HepG2 (cell line): Measurements from ENCODE around the gene PRKCZ. TPM values are rescaled to one million over a fixed set of nuclear protein-coding genes. Genes with fewer than 3 reads are reported as not detected.

Source experiments
- ATAD3A ChIP-seq: sonication (generic); formaldehyde crosslinking; IDR thresholded peaks from 2 replicates; pipeline ENCODE4 v1.4.0; 2020; ENCODE audit warnings: missing genetic modification reagents
- DPF2 ChIP-seq: sonication (generic); formaldehyde crosslinking; IDR thresholded peaks from 2 replicates; pipeline ENCODE4 v1.4.0; 2020; ENCODE audit warnings: mild to moderate bottlenecking, low read depth, missing genetic modification reagents, borderline replicate concordance
- FOXP4 ChIP-seq: sonication (generic); formaldehyde crosslinking; IDR thresholded peaks from 2 replicates; pipeline ENCODE4 v1.4.0; 2020; ENCODE audit warnings: missing genetic modification reagents
- HIVEP1 ChIP-seq: sonication (generic); formaldehyde crosslinking; IDR thresholded peaks from 2 replicates; pipeline ENCODE4 v1.4.0; 2020; ENCODE audit warnings: mild to moderate bottlenecking, missing genetic modification reagents
- MIER3 ChIP-seq: IDR thresholded peaks from 2 replicates; pipeline ENCODE4 v1.6.1; 2016; ENCODE audit warnings: missing compliant biosample characterization, borderline replicate concordance
- NR2F6 ChIP-seq, 2 experiments: IDR thresholded peaks; 2 replicates each; pipeline ENCODE4 v1.6.1; 2016; ENCODE audit warnings: antibody characterized with exemption in 1 of 2, mild to moderate bottlenecking in 1 of 2
- PITX1 ChIP-seq: sonication (generic); formaldehyde crosslinking; IDR thresholded peaks from 2 replicates; pipeline ENCODE4 v1.5.1; 2020; ENCODE audit warnings: mild to moderate bottlenecking, missing genetic modification reagents
- POLR2A ChIP-seq, 2 experiments: IDR thresholded peaks; 2 replicates each; pipeline ENCODE4 v1.6.1; 2011; ENCODE audit warnings: low read depth in 2 of 2, low read length in 2 of 2, mild to moderate bottlenecking in 1 of 2, moderate library complexity in 1 of 2; ENCODE audit not compliant: insufficient read depth in 1 of 2
- PTBP1 ChIP-seq: fragments of 200-400 bp; formaldehyde crosslinking; IDR thresholded peaks from 2 replicates; pipeline ENCODE4 v1.6.1; 2018; ENCODE audit warnings: low read length, low read depth; ENCODE audit not compliant: poor library complexity, severe bottlenecking
- REPIN1 ChIP-seq: sonication (generic); formaldehyde crosslinking; IDR thresholded peaks from 2 replicates; pipeline ENCODE4 v1.8.0; 2022; ENCODE audit warnings: missing genetic modification reagents, low read depth, mild to moderate bottlenecking, borderline replicate concordance
- SOX13 ChIP-seq, 3 experiments: fragments of 450-650 bp in 1 of 3; sonication (generic) in 1 of 3; formaldehyde crosslinking in 1 of 3; IDR thresholded peaks in 2 of 3; conservative IDR thresholded peaks in 1 of 3; 2 replicates each; pipeline versions ENCODE4 v1.5.0 to v1.6.1; 2016 to 2020; ENCODE audit warnings: antibody characterized with exemption in 1 of 3, mild to moderate bottlenecking in 1 of 3, missing compliant biosample characterization in 1 of 3, missing genetic modification reagents in 1 of 3, moderate library complexity in 1 of 3
- TFDP2 ChIP-seq: sonication (generic); formaldehyde crosslinking; IDR thresholded peaks from 2 replicates; pipeline ENCODE4 v1.4.0; 2020; ENCODE audit warnings: missing genetic modification reagents
- THYN1 ChIP-seq: sonication (generic); formaldehyde crosslinking; IDR thresholded peaks from 2 replicates; pipeline ENCODE4 v1.8.1; 2023; ENCODE audit warnings: low read depth, mild to moderate bottlenecking, moderate library complexity, missing genetic modification reagents, borderline replicate concordance
- UBTF ChIP-seq: sonication (generic); formaldehyde crosslinking; IDR thresholded peaks from 2 replicates; pipeline ENCODE4 v1.4.0; 2020; ENCODE audit warnings: mild to moderate bottlenecking, missing genetic modification reagents
- YY1 ChIP-seq: IDR thresholded peaks from 2 replicates; pipeline ENCODE4 v1.6.1; 2011; ENCODE audit warnings: low read length, low read depth, moderate library complexity, mild to moderate bottlenecking; ENCODE audit not compliant: insufficient read depth, insufficient replicate concordance
- ZFAT ChIP-seq: sonication (generic); formaldehyde crosslinking; conservative IDR thresholded peaks from 2 replicates; pipeline ENCODE4 v1.8.1; 2023; ENCODE audit warnings: missing genetic modification reagents, inconsistent platforms
- ZNF577 ChIP-seq: sonication (generic); formaldehyde crosslinking; IDR thresholded peaks from 2 replicates; pipeline ENCODE4 v1.4.0; 2020; ENCODE audit warnings: mild to moderate bottlenecking, low read depth, missing genetic modification reagents, borderline replicate concordance
- ZNF691 ChIP-seq: sonication (generic); formaldehyde crosslinking; IDR thresholded peaks from 2 replicates; pipeline ENCODE4 v1.4.0; 2020; ENCODE audit warnings: missing genetic modification reagents, low read depth, mild to moderate bottlenecking, borderline replicate concordance
- ZNF740 ChIP-seq: sonication (generic); formaldehyde crosslinking; IDR thresholded peaks from 2 replicates; pipeline ENCODE4 v1.4.0; 2020; ENCODE audit warnings: missing genetic modification reagents
- ZSCAN20 ChIP-seq: sonication (generic); formaldehyde crosslinking; IDR thresholded peaks from 2 replicates; pipeline ENCODE4 v1.4.0; 2020; ENCODE audit warnings: missing genetic modification reagents, mild to moderate bottlenecking, borderline replicate concordance
- ZZZ3 ChIP-seq: sonication (generic); formaldehyde crosslinking; IDR thresholded peaks from 2 replicates; pipeline ENCODE4 v1.4.0; 2020; ENCODE audit warnings: missing genetic modification reagents, mild to moderate bottlenecking, borderline replicate concordance
- polyA plus RNA-seq, 8 experiments: library from polyadenylated mRNA; depleted of rRNA in 3 of 8; stranded (reverse) in 7 of 8; unstranded in 1 of 8; fragments of >200 nt; fragmentation: Illumina TruSeq in 4 of 8; extraction: Trizol in 4 of 8; gene quantifications; 2 replicates each; pipeline versions ENCODE4 v1.2.1 to v1.2.3, GENCODE V29; 2011 to 2016; ENCODE audit warnings: low read depth in 4 of 8, missing spikeins in 1 of 8, mixed read lengths in 1 of 8; ENCODE audit not compliant: insufficient read depth in 1 of 8
- total RNA-seq, 5 experiments: library from RNA; depleted of rRNA; stranded (reverse); fragments of >200 nt; fragmentation: Illumina TruSeq; extraction: Trizol; gene quantifications; 2 replicates each; pipeline ENCODE4 v1.2.3, GENCODE V29; 2016; ENCODE audit warnings: low read depth in 1 of 5

The PRKCZ gene
- total and polyA plus RNA-seq, 2 of the 13 experiments (the other 11 are each of a cell fraction or from before 2014, with no cell fraction given), result 34.7 to 85.2 TPM

DNA sequence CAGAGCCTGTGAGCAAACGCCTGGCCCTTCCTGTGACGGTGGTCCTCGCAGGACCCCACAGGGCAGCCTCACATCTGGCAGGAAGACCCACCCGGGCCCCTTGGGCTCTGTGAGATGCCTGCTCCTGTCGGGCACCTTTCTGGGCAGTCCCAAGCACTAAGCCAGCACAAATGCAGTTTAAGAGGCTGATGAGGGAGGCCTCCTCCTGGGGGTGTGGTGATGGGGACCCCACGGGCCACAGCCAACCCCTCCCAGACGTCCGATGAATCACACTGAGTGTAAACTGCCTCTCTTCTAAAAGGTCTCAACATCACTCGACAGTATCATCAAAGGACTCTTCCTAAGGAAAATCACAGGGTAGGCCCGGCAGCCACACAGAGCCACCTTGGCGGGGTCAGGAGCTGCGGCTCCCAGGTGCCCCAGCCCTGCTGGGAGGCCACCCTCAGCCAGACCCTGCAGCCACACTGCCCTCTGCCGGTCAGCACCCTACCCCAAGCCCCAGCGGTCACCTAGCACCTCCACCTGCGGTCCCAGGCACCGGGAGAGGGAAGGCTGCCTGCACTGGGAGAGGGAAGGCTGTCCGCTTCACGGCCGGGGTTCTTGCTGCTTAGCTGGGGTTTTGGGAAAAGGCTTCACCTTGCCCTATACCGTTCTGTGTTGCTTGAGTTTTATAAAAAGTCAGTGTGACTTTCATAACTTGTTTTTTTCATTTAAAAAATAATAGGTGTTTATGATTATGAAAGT, 3.9 kb upstream of the PRKCZ start (continued):
- peak; percentile 74 for TF ChIP-seq UBTF (CRISPR knock-in tag)
- TF ChIP-seq THYN1 (CRISPR knock-in tag), result no peak
- TF ChIP-seq HIVEP1, result no peak
- peak; percentile 47; the same call in 1 of the 2 replicates for TF ChIP-seq ZNF740
- TF ChIP-seq SOX13 (IDR thresholded peaks at IDR 0.05), result no peak
- peak in 1 of 2 experiments; percentile 19; a peak in 1 of 4 replicates for TF ChIP-seq SOX13 (CRISPR knock-in tag; conservative IDR thresholded peaks at IDR 0.05 in 1 of 2, IDR thresholded peaks at IDR 0.05 in 1 of 2)
- peak; percentile 32; the same call in 1 of the 2 replicates for TF ChIP-seq FOXP4
- no peak for TF ChIP-seq ZNF577
- TF ChIP-seq POLR2A (IDR thresholded peaks at IDR 0.05; ENCODE audit: insufficient read depth in 1 of 2, low read depth in 2 of 2, low read length in 2 of 2), result no peak
- TF ChIP-seq REPIN1, result peak; percentile 47; the same call in 1 of the 2 replicates
- 0 out of 2 replicates have a peak, but pooled peaks have one; percentile 56 for TF ChIP-seq MIER3 (CRISPR knock-in tag)
- no peak for TF ChIP-seq ZSCAN20
- peak; percentile 47 for TF ChIP-seq YY1
- no peak for TF ChIP-seq ATAD3A (CRISPR knock-in tag)
- peak; percentile 19; the same call in 1 of the 2 replicates for TF ChIP-seq TFDP2 (CRISPR knock-in tag)
- no peak for TF ChIP-seq DPF2
- no peak for TF ChIP-seq ZZZ3 (CRISPR knock-in tag)
- TF ChIP-seq ZNF691 (CRISPR knock-in tag), result peak; percentile 44; the same call in 1 of the 2 replicates
- no peak for TF ChIP-seq PTBP1
- no peak for TF ChIP-seq NR2F6 (IDR thresholded peaks at IDR 0.05)
- TF ChIP-seq NR2F6 (CRISPR knock-in tag; IDR thresholded peaks at IDR 0.05), result peak; percentile 71
- 0 out of 2 replicates have a peak, but pooled peaks have one; percentile 45 for TF ChIP-seq PITX1 (CRISPR knock-in tag)
- TF ChIP-seq ZFAT, result no peak
